D341Med (cell line): ENCODE data around the gene LYRM4.

ENCODE experiments used
- DNase-seq: peaks from one replicate; pipeline ENCODE4 v3.0.0; 2012; ENCODE audit warnings: low spot score

LYRM4 gene

GRCh38 chr6:5120011-5120410, 140.7 kb downstream of the LYRM4 start:
- no peak for DNase-seq

GRCh38 chr6:5119090-5119951, 141.4 kb downstream of the LYRM4 start:
- no peak for DNase-seq

GRCh38 chr6:5116243-5116991, 144.3 kb downstream of the LYRM4 start:
- no peak for DNase-seq

GRCh38 chr6:5115168-5115567, 145.6 kb downstream of the LYRM4 start:
- no peak for DNase-seq

GRCh38 chr6:5113096-5113495, 147.7 kb downstream of the LYRM4 start:
- no peak for DNase-seq

- no peak for DNase-seq
These were observed 148.5 kb downstream of the LYRM4 start for GRCh38 chr6:5112066-5112799.

GRCh38 chr6:5111626-5112025, 149.1 kb downstream of the LYRM4 start:
- no peak for DNase-seq

GRCh38 chr6:5110246-5110645, 150.5 kb downstream of the LYRM4 start:
- DNase-seq, result no peak

GRCh38 chr6:5109436-5109835, 151.3 kb downstream of the LYRM4 start:
- DNase-seq, result no peak

GRCh38 chr6:5108536-5109150, 152.1 kb downstream of the LYRM4 start:
- DNase-seq, result no peak

GRCh38 chr6:5108068-5108467, 152.7 kb downstream of the LYRM4 start:
- DNase-seq, result no peak

GRCh38 chr6:5107341-5107740, 153.4 kb downstream of the LYRM4 start:
- DNase-seq, result no peak

- DNase-seq, result no peak
These were observed 155.6 kb downstream of the LYRM4 start for GRCh38 chr6:5105146-5105545.

- no peak for DNase-seq
These were observed 156.1 kb downstream of the LYRM4 start for GRCh38 chr6:5104667-5105066.

GRCh38 chr6:5103250-5103649, 157.5 kb downstream of the LYRM4 start:
- DNase-seq, result no peak

- DNase-seq, result no peak
These were observed 158.3 kb downstream of the LYRM4 start for GRCh38 chr6:5102267-5102970.

GRCh38 chr6:5100806-5101205, 159.9 kb downstream of the LYRM4 start:
- DNase-seq, result no peak

- no peak for DNase-seq
These were observed 161.2 kb downstream of the LYRM4 start for GRCh38 chr6:5099537-5099936.

GRCh38 chr6:5098501-5099270, 162.1 kb downstream of the LYRM4 start:
- DNase-seq, result no peak

GRCh38 chr6:5096482-5096881, 164.3 kb downstream of the LYRM4 start:
- no peak for DNase-seq

- DNase-seq, result no peak
These were observed 165.5 kb downstream of the LYRM4 start for GRCh38 chr6:5095236-5095635.
